Superior temporal gyrus (tissue), 1 donor: ENCODE measurements around the gene NSMCE3.
A peak's percentile ranks its signal among the peaks of the same experiment; 100 is the strongest.

ENCODE experiments used
- DNase-seq: peaks from one replicate; pipeline ENCODE4 v3.0.0-alpha.2; 2016; ENCODE audit errors: extremely low spot score

The NSMCE3 gene

DNA sequence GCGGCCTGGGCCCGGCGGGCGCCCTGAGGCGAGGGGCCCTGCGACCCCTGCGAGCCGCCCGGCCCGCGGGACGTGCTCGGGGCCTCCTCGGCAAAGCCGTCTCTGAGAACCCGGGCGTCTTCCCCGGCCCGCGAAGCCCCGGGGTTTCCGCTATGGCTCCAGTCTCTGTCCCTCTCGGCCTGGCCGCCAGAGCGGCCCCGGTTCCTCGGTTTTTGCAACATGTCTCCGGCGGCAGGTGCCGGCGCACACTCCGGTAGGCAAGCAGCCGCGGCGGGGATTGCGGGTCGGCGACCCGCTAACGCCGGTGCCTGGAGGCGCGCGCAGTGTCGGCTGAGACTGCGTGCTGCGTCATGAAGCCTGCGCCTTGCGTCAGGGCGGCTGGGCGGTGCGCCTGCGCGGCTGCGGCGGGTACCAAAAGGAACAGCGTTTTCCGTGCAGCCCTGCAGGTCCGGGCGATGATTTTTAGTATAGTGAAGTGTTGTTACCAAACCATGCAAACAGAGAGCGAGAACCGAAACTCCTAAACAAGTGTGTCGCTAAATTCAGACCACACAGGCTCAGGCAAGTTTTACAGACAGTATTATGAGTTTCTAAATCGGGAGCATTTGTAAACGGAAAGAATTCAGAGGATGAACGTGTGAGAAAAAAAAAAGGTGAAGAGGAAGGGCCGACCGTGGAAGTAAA is at the start of gene NSMCE3:
Gene NSMCE3 (minus strand): TSS at position 338 of the 684 bp plus-strand sequence. CDS start 117 bp downstream, at position 221.
- DNase-seq = peak; percentile 92

DNA sequence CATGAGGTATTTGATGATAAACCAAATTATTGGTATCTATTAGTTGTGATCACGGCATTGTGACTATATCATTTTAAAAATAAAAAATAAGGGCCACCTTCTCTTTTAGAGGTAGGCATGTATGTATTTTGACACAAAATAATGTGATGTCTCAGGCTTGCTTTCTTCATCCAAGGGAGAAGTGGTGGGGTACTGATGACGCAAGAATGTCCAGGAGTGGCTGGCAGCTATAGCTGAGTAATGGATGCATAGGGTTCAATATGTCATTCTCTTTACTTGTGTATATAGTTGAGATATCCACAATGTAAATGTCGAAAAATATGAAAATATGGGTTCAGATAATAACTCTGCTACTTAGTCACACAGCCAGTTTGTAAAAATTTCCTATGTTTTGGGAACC is 46.8 kb upstream of the NSMCE3 start:
- DNase-seq = no peak

- no peak for DNase-seq
Observed at GRCh38 chr15:29312387-29312786, 42.8 kb upstream of the NSMCE3 start.

DNA sequence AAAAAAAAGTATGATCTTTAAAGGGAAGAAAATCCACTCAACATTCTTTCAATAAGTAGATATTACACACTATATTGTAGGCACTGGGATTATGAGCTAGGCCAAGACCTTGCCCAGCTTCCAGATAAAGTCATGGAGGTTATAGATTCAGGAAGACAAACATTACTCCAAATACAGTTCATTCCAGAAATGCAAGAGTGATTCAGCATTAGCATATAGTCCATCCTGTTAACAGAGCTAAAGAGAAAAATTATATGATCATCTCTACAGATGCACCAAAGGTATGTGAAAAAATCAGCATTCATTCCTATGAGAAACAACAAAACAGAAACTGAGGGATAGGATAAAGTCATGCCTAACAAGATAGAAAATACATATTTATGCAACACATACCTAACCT is 42.1 kb upstream of the NSMCE3 start:
- no peak for DNase-seq

GRCh38 chr15:29309139-29309538 is 39.5 kb upstream of the NSMCE3 start:
- DNase-seq = no peak

GRCh38 chr15:29308299-29308698 is 38.7 kb upstream of the NSMCE3 start:
- DNase-seq = no peak

GRCh38 chr15:29305556-29305955 is 35.9 kb upstream of the NSMCE3 start:
- DNase-seq = no peak

- DNase-seq = no peak
Observed at GRCh38 chr15:29302871-29303270, 33.2 kb upstream of the NSMCE3 start.

- no peak for DNase-seq
Observed at GRCh38 chr15:29299784-29300183, 30.2 kb upstream of the NSMCE3 start.

DNA sequence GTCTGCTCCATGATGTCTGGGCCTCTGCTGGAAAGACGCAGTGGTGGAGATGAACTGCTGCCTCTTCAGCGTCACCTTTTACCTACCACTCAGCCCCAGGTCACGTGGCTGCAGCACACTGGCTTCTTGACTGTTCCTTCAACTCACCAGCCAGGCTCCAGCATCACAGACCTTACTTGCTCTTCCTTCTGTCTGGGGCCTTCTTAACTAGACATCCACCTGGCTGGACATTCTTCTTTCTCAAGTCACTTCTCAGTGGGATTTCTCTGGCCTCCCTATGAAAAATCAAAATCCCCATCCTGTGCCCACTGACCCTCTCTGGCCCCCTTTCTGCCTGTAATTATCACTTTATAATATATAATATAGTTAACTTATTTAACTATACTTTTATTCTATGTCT is 29.7 kb upstream of the NSMCE3 start:
- DNase-seq = no peak

DNA sequence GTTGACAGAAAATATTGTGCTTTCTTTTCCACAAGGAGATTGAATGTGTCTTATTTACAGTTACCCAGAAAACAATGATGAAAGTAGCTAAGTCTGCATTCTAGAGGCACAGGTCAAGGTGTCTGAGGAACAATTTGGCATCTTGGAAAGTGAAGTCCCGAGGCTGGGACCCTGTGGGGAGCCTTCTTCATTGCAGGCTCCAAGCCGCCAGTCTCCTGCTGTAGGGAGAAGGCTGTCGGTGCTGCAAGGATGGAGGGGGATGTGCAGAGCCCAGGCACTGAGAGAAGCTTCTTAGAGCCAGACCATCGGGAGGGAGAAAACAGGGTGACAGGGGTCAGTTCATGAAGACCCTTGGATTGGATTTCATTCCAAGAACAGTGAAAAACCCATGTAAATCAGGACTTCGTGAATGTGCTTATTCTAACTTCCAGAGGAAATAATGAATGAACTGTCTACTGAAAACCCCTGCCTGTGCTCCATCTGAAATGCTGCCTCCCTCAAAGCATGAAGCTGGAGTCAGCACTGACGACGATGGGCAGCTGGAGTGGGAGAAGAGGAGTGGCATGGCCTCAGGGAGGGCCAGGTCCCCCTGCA is 25.2 kb upstream of the NSMCE3 start:
- no peak for DNase-seq

DNA sequence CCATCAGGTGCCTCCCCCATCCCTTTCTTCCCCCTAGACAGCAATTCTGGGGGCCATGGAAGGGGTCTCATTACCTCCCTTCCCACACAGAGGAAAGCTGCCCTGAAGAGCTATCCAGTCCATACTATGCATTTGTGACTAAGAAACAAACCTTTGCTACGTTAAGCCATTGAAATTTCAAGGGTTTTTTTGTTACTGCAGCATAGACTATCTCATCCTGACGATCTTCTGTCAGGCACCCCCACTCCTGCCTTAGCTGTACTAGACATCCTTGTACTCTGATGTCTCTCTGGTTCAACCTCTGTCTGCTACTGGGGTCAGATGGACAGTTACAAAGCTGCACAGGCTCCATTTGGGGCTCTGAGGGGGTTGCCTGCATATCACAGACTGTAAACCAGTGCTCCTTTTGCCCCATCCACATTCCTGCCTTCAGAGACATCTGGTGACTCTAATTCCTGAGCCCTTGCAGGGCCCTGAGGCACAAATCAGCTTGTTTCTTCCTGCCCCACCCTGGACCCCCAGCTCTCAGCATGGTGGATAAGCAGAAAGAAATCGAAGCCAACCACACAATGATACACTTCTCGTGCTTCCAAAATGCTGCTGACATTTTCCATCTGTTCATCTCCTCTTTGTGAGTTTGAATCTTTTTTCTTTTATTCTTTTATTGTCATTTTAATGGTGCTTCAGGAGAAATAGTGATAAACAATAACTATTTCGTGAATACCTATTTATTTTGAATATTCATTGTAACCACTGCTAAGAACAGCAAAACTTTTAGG is 21.6 kb upstream of the NSMCE3 start:
- DNase-seq = no peak

- DNase-seq = no peak
Observed at GRCh38 chr15:29289173-29289572, 19.6 kb upstream of the NSMCE3 start.

DNA sequence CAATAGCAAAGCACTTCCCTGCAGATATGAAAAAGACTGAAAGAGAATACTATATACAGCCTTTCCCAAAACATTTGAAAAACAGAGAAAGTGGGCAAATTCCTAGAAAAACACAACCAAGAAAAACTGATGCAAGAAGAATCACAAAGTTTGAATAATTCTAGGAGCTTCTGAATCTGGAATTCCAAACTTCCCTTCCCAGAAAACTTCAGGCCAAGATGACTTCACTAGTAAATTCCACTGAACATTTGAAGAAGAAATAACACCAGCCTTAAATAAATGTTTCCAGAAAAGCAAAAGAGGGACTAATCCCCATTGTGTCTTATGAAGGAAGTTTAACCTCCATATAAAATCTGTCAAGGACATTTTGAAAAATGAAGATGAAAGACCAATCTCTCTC is 15.8 kb upstream of the NSMCE3 start:
- DNase-seq = no peak

GRCh38 chr15:29283381-29283780 is 13.8 kb upstream of the NSMCE3 start:
- no peak for DNase-seq

DNA sequence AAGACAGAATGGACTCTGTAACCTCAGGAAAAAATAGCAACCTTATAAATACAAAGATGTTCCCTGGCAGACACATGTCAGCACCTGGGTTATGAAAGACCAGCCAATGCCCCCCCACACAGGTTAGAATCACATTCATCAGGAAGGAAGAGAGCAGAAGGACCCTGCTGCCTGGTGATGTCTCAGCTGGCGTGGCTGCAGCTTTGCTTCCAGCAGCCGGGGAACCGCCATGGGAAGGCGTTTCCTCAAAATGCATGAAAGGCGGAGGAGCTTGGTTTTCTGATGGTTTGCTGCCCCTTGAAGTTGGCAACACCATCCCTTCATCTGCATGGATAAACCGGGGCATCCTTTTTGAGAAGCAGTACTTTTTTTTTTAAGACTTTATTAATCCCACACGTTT is 10.9 kb upstream of the NSMCE3 start:
- no peak for DNase-seq

- DNase-seq = no peak
Observed at GRCh38 chr15:29278436-29279105, 8.9 kb upstream of the NSMCE3 start.

- no peak for DNase-seq
Observed at GRCh38 chr15:29276366-29276765, 6.7 kb upstream of the NSMCE3 start.

DNA sequence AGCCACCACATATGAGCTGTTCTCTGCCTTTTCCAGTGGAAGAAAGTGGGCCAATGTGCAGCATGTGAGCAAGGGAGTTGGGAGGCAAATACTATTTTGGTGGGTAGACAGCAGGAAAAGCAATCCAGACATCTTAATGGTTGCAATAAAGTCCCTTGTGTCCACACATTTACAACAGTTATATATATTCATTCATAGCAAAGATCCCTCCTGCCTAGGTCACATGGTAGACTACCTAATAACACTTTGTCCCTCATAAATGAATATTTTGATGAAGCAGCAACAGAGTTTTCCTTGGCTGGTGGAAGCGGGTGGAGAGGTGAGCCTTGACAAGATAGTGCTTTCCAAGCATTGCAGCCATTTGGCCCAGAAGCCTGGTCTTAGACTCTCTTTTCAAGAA is 6.2 kb upstream of the NSMCE3 start:
- DNase-seq = no peak

- DNase-seq = no peak
Observed at GRCh38 chr15:29274946-29275345, 5.3 kb upstream of the NSMCE3 start.

GRCh38 chr15:29272219-29272618 is 2.6 kb upstream of the NSMCE3 start:
- DNase-seq = no peak

GRCh38 chr15:29270976-29271375 is 1.4 kb upstream of the NSMCE3 start:
- DNase-seq = no peak
